ENCODE data around the gene RSL1D1. TPM values are rescaled to one million over a fixed set of nuclear protein-coding genes. Genes with fewer than 3 reads are reported as not detected.

RSL1D1 gene
- total RNA-seq, 3 donors from 2014 or later = 81.9 to 116 (median 82.0) TPM

DNA sequence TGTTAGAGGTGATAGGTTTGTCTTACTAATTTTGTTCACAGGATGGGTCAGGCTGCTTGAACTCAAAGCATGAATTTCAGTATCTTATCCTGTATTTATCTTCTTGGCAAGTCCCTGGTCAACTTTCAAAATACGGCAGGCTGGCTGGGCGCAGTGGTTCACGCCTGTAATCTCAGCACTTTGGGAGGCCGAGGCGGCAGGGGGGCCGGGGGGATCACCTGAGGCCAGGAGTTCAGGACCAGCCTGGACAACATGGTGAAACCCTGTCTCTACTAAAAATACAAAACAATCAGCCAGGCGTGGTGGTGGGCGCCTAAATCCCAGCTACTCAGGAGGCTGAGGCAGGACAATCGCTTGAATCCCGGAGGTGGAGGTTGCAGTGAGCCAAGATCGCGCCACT, 25.0 kb upstream of the RSL1D1 start:
- Histone ChIP-seq H3K36me3 (ENCODE audit: low read depth) (peaks cover 6% of the 10 kb centered on the region), H3K4me3 (no peak overlapping the region), H3K9me3 (no peaks in the 10 kb centered on the region), H3K4me1 (ENCODE audit: low read depth) (no peaks in the 10 kb centered on the region)
- DNase-seq (no peak), ATAC-seq (no peak)
- intact Hi-C loops (cut with DNase I, micrococcal nuclease) = no loop called here
- TF ChIP-seq, protein P1, sequence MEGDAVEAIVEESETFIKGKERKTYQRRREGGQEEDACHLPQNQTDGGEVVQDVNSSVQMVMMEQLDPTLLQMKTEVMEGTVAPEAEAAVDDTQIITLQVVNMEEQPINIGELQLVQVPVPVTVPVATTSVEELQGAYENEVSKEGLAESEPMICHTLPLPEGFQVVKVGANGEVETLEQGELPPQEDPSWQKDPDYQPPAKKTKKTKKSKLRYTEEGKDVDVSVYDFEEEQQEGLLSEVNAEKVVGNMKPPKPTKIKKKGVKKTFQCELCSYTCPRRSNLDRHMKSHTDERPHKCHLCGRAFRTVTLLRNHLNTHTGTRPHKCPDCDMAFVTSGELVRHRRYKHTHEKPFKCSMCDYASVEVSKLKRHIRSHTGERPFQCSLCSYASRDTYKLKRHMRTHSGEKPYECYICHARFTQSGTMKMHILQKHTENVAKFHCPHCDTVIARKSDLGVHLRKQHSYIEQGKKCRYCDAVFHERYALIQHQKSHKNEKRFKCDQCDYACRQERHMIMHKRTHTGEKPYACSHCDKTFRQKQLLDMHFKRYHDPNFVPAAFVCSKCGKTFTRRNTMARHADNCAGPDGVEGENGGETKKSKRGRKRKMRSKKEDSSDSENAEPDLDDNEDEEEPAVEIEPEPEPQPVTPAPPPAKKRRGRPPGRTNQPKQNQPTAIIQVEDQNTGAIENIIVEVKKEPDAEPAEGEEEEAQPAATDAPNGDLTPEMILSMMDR (IDR thresholded peaks at IDR 0.05) = no peak

DNA sequence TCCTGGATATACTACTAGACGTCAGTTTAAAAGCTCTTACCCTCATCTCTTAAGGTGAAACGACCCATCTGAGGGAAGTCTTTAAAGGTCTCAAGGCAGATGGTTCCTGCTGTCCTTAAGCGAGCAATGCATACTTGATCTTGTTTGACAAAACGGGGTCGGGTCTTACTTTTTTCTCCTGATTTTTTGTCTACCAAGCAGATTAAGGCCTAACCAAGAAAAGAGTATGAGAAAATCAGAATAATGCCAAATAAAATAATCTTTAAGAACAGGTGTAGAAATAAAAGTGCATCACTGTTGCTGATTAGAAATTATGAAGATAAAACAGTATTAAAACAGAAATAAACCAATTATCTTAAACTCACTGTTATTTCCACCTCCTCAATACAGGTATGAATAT, 24.4 kb upstream of the RSL1D1 start:
- no peaks in the 10 kb centered on the region for H3K9me3 ChIP-seq
- TF ChIP-seq, protein P1 (IDR thresholded peaks at IDR 0.05) = no peak
- ATAC-seq = no peak
- H3K36me3 ChIP-seq (ENCODE audit: low read depth) = peaks cover 5% of the 10 kb centered on the region
- H3K4me3 ChIP-seq = no peak overlapping the region
- no peaks in the 10 kb centered on the region for H3K4me1 ChIP-seq (ENCODE audit: low read depth)
- DNase-seq = no peak
- intact Hi-C loops (cut with DNase I, micrococcal nuclease) = no loop called here

DNA sequence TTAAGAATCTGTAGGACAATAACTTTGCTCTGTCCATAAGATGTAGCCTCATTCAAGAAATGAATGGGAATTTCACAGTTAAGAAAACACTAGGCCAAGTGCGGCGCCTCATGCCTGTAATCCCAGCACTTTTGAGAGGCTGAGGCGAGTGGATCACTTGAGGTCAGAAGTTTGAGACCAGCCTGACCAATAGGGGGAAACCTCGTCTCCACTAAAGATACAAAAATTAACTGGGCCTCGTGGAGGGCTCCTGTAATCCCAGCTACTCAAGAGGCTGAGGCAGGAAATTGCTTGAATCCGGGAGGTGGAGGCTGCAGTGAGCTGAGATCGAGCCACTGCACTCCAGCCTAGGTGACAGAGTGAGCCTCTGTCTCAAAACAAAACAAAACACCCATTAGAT, 19.9 kb upstream of the RSL1D1 start:
- ATAC-seq (no peak), DNase-seq (no peak)
- intact Hi-C loops (cut with DNase I, micrococcal nuclease) = no loop called here
- H3K36me3 ChIP-seq (ENCODE audit: low read depth) = peaks cover 6% of the 10 kb centered on the region
- H3K4me1 ChIP-seq (ENCODE audit: low read depth) = no peaks in the 10 kb centered on the region
- TF ChIP-seq, protein P1 (IDR thresholded peaks at IDR 0.05) = no peak
- no peak overlapping the region for H3K4me3 ChIP-seq
- H3K9me3 ChIP-seq = no peaks in the 10 kb centered on the region

DNA sequence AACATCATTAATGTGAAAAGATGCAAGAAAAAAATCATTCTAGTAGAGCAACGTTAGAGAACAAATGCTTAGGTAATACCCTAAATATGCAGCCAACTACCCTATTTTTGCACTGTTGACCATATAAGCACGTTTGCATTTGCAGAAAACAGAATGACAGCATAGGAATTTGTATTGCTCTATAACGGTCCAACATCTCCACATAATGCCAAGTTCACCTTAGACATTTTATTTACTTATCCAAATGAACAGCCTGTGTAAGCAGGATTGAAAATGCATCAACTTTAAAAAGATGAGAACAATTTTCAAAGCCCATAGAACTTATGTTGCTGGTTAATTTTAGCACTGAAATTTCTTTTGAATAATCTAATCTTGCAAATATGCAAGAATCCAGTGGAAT, 19.1 kb upstream of the RSL1D1 start:
- DNase-seq = no peak
- no peaks in the 10 kb centered on the region for H3K4me1 ChIP-seq (ENCODE audit: low read depth)
- no peak overlapping the region for H3K4me3 ChIP-seq
- ATAC-seq = no peak
- TF ChIP-seq, protein P1 (IDR thresholded peaks at IDR 0.05) = no peak
- intact Hi-C loops (cut with DNase I, micrococcal nuclease) = no loop called here
- H3K9me3 ChIP-seq = no peaks in the 10 kb centered on the region
- H3K36me3 ChIP-seq (ENCODE audit: low read depth) = peaks cover 6% of the 10 kb centered on the region

DNA sequence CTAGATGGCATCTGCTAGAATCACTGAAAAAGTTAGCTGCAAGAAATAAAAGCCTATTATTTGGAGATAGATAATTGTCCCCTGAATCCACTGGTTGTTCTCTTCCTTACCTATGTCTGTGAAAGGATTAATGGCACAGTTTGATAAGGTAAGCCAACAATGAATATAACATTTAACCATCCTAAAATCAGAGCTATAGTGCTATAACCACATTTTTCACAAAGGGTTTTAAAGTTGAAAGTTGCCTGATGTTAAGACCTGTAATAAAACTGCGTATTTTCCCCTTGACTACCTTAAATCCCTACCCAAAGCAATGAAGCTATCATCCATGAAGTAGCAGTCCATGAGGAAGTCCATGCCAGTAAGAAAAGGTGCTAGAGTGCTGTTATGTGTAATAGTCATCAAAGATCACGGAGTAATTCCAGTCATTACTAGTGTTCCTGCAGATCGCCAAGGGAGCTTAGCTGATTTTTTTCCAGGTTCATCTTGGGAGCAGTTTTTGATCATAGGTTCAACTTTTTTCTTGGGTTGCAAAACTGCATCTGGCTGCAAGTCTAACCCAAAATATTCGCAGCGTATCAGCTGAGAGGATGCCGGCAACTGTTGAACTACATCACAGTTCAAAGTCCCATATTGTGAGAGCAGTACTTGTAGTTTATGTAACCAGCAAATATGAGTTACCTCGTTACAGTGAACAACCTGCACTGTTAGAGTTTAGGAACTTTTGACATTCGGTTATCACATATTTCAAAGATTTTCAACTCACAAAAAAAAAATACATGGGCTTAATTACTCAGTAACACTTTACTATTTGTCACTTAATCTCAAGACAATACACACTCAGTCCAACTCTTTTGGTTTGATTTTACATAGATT, 18.2 kb upstream of the RSL1D1 start:
- intact Hi-C loops (cut with DNase I, micrococcal nuclease) = no loop called here
- no peaks in the 10 kb centered on the region for H3K9me3 ChIP-seq
- no peak overlapping the region for H3K4me3 ChIP-seq
- peak; percentile 31 for ATAC-seq
- no peak for DNase-seq
- H3K36me3 ChIP-seq (ENCODE audit: low read depth) = peaks cover 6% of the 10 kb centered on the region
- TF ChIP-seq, protein P1 (IDR thresholded peaks at IDR 0.05) = no peak
- H3K4me1 ChIP-seq (ENCODE audit: low read depth) = no peaks in the 10 kb centered on the region

Data from mucosa of descending colon (tissue), 3 donors.